T-helper 2 cell (primary cell): Measurements from ENCODE around the gene LEPROT.
A peak's percentile ranks its signal among the peaks of the same experiment; 100 is the strongest.

Experiments
- DNase-seq, 5 experiments: peaks; one replicate each; pipeline versions ENCODE4 v3.0.0 to v3.0.0-alpha.2; 2012 to 2022

The LEPROT gene

DNA sequence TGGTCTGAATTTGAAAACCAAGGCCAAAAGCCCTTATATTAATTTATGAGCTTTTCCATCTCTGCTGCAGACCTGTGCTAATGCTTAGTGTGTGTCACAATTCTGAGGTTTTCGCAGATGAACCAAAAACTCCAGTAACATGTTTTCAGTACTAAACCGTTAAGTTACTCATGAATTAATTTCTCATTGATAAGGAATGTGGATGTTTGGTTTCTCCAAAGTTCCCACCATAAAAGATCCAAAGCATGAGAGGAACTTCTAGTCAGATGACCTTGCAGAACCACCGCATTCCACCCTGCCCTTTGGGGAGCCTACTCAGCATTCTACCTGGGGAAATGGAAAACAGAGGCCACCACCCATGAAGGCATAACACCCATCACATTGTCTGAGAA is 7.5 kb upstream of the LEPROT start:
- no peak for DNase-seq

DNA sequence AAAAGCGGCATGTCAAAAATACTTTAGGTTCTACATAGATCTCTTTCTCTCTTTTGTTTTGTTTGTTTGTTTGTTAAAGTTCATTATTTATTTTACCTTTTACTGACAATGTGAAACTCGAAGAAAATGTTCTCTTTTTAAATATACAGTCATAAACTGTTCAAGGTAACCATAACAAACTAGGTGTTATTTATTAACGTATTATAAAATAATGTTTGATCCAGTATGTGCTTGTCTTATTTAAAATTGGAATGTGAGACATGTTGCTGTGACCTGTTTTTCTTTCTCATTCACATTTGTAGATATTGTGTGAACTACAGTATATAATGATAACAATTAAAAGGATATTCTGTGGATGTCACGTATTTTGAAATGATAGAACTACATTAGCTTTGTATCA is 5.9 kb upstream of the LEPROT start:
- DNase-seq = no peak

DNA sequence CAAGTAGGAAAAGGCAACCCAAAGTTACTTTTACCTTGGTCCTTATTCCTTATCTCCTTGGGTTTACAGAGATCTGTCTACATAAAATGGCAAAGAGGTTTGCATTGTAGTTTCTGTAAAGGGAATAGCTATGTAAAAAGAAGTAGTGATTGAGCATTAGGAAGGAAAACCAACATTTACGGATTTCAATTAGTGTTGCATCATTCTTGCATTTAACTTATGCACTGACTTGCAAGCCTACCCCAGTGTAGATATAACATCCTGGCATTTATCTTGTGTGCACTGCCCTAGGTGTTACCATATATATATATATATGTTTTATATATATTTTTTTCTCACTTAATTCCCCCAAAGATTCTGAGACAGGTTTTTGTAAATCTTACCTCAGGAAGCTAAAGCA is 3.7 kb upstream of the LEPROT start:
- no peak for DNase-seq

DNA sequence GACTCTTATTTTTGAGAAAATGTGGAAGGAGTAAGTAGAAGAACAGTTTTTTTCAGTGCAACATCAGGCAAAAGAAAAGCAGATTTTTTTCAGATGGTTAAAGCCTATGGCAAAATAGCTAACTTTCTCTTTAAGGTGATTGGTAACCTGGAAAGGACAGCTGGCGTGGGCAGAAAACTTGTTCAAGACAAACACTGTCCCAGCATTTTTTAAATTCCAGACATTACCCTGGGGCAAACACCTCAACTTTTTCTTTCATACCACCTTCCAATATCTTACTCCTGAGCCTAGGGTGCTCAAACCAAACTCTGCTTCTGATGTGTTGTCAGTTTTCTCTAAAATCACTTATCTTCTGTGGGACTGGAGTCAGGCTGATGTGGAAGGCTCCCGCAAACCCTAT is 2.7 kb upstream of the LEPROT start:
- no peak for DNase-seq

DNA sequence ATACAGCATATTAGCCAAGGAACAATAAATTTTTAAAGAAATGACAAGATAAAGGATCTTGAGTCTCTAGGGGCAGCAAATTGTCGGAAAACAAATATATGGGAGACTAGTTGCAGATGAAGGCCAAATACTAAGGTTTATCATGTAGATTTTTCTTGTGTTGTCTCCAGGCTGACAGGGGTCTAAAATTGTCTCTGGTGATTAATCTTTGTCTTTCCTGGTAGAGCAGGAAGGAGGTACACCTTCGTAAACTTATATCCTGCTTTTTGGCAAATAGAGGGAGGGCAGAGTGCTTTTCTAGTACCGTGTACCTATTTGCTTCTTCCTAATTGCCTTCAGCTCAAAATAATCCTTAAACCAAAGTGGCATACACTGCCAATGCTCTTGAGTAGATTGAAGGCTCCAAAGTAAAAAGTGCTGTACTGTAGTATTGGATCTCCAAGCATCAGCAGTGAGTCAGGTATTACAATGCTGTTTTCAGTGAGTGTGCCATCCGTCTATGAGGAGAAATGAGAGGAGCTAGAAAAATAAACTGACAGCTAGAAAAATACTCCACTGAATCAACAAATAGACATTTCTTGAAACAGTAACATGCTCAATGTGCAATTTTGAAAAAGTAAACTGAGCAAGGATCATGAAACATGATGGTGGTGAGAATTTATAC is 1.8 kb upstream of the LEPROT start:
- no peak for DNase-seq

DNA sequence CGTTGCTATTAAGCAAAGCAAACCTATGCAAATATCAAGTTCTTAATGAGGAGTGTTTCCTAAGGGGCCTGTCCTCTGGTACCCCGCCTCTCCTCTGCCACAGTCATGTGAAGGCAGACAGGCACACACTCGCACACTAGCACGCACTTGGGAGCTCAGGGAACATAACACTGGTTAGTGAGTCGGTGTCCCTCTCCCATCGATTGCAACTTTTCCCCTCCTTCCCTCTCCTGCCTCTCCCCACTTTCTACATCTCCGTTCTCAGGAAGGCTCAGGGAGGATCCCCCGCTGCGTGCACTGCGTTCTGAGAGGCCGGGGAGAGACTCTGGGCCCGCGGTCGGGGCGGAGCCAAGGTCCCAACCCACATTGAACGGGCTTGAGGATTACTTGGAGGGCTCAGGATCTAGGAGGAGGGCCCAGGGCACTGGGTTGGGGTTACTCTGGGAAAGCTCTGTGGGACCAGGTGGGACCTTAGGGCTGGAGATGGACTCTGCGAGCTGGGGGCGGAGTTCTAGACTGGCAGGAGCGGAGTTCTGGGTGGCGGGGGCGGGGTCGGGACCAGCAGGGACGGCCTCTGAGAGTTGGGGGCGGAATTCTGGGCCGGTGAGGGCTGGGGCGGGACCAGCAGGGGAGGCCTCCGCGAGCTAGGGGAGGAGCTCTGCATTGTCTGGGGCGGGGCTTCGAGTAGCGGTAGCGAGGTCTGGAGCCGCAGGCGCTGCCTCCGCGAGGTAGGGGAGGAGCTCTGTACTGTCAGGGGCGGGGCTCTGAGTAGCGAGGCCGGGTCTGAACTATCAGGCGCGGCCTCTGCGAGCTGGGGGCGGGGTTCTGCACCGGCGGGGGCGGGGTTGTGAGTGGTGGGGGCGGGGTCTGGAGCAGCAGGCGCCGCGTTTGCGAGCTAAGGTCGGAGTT is 533 bp upstream of the LEPROT start:
- peak; percentile 97 to 98 (median 97) for DNase-seq

DNA sequence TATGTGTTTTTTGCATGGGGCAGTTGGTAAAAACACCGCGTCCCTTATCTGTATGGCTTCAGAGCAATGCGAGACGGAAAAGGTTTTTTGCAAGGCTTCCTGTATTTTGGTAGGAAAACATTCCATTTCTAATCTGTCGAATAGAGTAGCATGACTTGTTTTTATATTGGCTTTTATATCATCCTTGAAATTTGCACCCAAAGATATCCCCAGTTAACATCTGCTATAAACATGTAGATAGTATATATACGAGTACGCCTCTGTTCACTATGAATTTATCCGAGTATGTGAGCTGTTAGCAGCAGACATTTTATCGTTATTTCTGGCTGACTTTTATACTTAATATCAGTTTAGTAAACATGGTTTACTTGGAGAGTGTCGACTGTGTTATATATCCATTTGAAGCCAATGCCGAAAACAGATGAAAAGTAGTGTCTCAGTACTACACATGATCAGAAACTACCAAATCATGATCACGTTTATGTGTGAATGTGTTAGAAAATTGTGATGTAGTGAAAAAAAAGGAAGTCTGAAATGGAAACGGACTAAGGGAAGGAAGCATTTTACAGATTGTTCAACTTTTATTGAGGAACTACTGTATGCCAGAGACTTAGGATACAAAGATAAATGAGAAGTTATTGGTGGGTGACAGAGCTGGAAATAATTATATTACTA is 1.0 kb downstream of the LEPROT start:
- no peak for DNase-seq

DNA sequence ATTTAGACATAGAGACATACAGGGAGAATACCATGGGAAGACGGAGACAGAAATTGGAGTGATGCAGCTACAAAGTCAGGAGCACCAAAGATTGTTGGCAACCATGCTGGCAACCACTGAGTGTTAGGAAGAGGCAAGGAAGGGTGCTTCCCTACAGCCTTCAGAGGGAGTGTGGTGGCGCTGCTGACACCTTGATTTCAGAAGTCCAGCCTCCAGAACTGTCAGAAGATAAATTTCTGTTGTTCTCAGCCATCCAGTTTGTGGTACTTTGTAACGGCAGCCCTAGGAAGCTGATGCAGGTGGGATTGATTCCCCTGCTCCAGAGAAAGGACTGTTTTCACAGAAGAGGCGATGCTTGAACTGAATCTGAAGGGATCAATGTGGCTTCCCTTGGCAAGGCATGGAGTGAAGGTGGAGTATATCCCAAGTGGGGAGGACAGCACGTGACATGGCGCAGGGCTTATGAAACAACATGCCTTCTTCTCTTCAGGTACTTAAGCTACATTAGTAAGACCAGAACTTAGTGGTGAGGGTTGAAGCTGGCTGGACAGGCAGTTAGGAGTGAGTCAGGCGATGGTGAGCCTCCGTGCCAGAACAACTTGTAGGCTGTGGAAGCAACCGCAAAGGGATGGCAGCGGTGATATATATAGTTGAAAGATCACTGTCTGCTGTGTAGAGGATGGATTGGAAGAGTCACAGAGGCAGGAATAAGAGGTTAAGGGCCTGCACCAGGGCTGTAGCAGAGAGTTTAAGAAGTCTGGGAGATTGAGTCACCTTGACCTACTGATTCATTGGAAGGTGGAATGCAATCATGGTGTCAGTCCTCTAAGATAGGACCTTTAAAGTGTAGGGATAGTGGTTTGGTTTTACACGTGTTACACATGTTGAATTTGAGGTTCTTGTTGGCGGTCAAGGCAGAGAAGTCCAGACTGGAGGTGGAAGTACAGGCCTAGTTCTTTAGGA is 2.1 kb downstream of the LEPROT start:
- DNase-seq = no peak

DNA sequence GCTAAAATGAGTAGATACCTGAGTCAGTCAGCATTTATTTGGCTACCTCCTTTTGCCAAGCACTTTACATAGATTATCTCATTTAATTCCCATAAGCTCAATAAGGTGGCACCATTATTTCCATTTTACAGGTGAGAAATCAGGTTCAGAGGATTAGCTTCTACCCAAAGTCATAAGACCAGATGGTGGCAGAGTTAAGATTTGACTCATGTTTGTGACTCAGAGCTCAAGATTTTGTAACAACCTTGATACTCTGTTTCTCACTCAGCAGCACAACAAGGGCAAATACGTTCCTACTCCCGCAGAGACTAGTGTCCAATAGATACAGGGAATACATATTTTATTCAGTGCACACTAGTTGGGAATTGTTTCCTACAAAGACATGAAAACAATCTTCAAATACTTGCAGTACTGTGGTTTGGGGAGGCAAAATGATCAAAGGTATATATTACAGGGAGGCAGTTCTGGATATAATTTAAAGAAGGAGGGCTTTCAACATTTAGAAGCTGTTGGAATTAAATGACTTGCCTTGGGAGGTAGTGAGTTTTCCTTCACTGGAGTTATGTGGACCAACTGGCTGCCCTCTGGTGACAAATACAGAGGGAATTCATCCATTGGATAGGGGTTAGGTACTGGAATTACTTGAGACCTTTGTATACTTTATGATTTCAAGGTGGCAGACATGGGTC is 3.6 kb downstream of the LEPROT start:
- DNase-seq = peak in 1 of 5 experiments; percentile 81

DNA sequence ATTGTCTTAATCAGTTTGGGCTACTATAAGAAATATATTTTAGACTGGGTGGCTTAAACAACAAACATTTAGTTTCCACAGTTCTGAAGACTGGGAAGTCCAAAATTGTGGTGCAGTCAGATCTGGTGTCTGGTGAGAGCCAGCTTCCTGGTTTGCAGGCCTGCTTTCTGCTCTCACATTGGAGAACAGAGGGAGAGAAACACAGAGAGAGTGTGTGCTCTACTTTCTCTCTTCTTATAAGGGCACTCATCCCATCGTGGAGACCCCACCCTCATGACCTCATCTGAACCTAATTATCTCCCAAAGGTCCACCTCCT is 4.1 kb downstream of the LEPROT start:
- no peak for DNase-seq

DNA sequence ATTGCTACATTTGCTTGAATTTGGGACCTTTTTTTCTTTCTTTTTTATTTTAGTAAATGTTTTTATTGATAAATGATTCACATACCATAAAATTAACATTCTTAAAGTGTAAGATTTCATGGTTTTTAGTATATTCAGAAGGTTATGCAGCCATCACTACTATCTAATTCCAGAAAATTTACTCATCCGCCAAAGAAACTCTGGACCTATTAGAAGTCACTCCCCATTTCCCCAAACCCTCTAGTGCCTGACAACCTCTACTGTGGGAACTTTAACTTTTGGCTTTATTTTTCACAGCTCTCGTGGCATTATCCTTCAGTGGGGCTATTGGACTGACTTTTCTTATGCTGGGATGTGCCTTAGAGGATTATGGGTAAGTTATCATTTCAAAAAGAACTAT is 4.5 kb downstream of the LEPROT start:
- DNase-seq = no peak

DNA sequence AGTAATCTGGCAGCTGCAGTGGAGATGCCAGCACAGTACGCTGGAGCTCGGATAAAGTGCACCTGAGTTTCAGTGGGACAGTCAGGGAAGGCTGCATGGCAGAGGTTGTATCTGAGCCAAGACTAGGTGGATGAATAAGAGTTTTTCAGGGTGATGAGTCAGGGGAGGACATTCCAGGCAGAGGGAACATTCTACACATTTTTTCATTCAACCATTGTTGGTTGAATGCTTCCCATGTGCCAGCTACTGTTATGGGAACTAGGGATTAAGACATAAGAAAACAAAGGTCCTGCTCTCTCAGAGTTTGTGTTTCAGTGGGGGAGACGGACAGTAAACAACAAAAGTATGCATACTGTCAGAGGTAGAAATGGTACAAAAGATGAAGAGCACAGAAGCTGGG is 5.2 kb downstream of the LEPROT start:
- DNase-seq = no peak

DNA sequence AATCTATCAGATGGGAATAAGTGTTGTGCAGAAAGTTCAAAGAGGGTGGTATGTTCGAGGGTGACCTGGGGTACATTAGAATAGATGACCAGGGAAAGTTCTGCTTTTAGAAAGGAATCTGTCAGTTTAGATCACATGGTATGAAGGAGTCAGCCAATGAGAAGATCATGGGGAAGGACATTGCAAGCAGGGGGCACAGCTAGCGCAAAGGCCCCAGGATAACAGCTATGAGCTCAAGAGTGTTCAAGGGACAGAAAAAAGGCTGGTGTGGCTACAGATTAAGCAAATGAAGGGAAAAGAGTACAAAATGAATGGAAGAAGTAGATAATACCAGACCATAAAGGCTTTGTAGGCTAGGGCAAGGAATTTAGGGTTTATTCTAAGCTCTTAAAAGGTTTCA is 8.6 kb downstream of the LEPROT start:
- no peak for DNase-seq

DNA sequence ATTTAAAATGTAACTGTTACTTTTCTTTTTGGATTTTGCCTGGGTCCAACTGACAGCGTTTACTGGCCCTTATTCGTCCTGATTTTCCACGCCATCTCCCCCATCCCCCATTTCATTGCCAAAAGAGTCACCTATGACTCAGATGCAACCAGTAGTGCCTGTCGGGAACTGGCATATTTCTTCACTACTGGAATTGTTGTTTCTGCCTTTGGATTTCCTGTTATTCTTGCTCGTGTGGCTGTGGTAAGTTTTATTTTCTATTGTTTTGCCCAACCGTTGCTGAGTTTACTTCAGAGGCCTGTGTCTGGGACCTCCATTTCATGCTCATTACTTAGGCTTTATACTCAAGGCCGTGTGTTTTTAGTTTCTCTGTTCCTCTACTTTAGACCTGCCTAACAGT is 9.3 kb downstream of the LEPROT start:
- DNase-seq = no peak

DNA sequence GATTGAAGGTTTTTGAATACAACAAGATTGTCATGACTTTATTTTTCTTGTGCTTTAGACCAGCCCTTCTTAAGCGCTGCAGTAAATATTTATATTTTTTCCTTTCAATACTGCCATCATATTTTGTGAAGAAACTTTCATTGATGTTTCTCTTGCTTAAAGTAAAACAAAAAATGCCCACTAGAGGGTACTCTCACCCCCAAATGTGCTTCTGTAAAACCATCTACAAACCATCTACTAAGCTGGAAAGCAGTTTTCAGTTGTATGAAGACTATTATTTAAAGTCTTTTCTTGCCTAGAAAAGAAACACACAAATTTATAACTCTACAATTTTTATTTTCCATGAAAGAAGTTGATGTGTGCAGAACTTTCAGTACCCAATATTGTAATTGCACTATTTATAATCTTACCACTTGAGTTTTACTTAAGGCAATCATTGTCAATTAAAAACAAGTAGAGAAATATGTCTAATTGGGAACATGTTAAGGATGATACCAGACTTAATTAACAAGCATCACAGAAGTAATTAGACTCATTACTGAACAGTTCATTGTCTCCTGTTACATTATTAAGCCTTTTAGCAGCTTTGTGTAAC is 10.7 kb downstream of the LEPROT start:
- DNase-seq = peak in 1 of 5 experiments; percentile 48

DNA sequence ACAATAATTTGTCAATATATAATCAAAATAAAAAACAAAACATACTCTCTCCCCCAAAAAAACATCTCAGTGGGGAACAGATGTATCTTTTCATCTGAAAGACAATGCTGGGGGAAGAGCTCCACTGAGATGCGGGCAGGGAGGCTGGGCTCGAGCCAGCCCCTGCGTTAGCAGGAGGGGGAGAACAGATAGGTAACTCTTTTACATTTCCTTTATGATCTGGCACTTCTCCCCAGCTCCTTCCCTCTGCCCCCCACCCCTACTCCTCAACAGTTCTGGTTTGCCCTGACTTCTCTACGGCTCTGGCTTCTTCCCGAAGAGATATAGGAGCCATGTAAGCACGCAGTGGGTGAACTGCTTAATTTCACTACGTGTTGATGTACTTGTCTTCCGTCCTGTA is 12.4 kb downstream of the LEPROT start:
- no peak for DNase-seq

DNA sequence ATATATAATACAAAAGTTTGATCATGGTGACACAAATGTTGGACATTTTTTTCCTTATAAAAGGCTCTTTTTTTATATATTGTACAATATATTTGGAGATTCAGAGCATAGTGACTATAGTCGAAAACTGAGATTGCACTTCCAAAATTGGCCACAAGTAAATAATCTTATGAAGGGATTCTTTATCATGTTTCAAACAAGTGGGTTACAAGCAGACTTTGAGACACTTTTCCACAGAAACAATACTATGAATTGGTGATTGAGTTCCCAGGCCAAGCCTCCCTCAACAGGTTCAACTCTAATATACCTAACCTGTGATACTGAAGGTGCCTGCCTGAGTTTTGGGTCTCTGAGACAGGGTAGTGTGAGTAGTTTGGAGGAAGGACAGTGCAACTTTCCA is 13.8 kb downstream of the LEPROT start:
- no peak for DNase-seq

DNA sequence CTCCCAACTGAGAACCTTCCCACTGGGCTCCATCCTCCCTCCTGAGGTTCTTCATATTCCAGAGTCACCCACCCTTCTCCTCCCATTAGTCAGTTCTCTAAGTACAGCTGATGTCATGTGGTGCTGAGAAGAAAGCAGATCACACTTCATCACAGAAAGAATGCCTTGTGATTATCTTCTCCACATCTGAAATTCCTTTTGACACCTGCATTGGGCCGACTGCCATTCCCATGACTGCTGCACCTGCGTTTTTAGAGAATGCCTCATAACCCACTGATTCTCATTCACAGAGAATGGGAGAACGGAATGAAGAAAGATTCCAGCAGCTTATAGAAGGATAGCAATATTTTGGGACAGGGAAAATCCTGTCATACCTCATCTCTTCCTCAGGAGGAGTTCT is 14.3 kb downstream of the LEPROT start:
- no peak for DNase-seq

DNA sequence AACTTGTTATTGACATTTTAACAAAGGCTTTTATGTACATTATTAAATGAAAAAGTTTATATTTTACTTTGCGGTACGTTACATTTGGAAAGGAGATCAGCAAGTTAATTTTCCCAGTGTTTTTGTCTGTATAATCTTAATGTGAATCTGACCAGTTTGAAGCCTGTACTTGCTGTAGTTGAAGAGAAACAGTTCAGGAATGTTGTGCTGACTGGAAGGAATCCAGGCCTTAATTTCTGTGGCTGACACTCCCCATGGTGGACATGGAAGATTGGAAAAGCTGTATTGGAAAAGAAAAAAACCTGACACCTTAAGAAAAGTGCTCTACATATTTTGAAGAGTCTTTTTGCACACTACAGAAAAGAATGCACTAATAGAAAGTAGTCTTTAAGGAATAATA is 15.5 kb downstream of the LEPROT start:
- DNase-seq = no peak

DNA sequence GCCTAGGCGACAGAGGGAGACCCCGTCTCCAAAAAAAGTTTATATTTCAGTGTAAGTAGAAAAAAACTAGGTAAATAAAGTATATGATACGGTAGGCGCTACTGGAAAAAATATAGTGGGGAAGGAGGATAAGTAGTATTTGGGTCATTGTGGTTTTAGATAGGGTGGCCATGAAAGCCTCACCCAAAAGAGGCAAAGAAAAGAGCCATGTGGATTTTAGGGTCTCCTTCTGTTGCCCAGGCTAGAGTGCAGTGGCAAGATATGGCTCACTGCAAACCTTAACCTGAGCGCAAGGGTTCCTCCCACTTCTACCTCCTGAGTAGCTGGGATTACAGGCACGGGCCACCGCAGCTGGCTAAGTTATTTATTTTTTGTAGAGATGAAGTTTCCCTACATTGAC is 17.1 kb downstream of the LEPROT start:
- no peak for DNase-seq

DNA sequence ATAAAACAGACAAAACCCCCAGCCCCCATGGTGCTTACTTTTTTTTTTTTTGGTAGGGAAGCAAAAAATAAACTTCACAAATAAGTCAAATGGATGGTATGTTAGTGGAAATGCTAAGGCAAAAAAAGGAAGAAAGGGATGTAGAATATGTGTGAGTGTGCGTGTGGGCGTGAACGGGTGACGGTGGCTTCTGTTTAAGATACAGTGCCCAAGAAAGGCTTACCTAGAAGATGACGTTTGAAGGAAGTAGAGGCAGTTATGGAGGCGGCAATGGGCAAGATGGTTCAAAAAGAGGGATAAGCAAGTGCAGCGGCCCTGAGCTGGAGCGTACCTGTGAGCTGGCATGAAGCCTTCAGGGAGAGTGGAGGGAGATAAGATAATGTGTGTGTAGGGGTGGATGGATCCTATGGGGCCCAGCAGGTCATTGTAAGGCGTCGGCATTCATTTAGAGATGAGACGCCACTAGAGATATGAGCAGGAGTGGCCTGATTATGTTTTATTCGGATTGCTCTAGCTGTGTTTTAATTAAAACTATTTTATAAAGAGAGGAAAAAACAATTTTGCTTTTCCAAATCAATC is 19.9 kb downstream of the LEPROT start:
- DNase-seq = no peak
